ENCODE data around the gene KRT23. TPM values are rescaled to one million over a fixed set of nuclear protein-coding genes. Genes with fewer than 3 reads are reported as not detected.

Gene KRT23
- total and polyA plus RNA-seq, 2 of the 4 experiments (the other 2 are of a cell fraction): 0.36 to 0.39 TPM

DNA sequence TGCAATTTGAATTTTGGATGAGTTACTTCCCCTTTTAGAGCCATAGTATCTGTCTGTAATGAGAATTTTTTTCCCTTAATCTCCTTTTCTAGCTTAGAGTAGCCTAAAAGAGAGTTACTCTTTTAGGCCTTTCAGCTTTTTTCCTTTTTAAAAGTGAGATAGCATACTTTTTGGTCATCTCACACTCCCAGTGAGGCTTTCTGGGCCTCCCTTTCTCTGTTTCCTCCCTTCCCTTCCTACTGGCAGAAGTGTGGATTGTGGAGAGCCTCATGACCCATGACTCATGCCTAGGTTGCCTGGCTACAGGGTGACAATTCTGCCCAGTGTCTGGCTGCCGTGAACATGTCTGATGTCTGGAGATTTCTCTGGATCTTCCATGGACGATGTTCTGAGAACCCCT, 15.2 kb downstream of the KRT23 start:
- peak overlapping the region; percentile 81 for H2BK5ac ChIP-seq (ENCODE audit: low read depth, low read length, poor library complexity, severe bottlenecking)
- H3K9ac ChIP-seq (ENCODE audit: low read depth, low read length): peak overlapping the region; percentile 3; the same call in 1 of the 2 replicates
- H2AK9ac ChIP-seq (replicated peaks; ENCODE audit: low read depth, low read length, poor library complexity): no peak overlapping the region
- in situ Hi-C loops (cut with MboI; ENCODE audit: low sequenced_read_pairs) (no loop called here), dilution Hi-C loops (cut with HindIII; ENCODE audit: low sequenced_read_pairs, unreplicated experiment) (no loop called here), intact Hi-C loops (cut with micrococcal nuclease) (no loop called here)
- peaks cover 3% of the 10 kb centered on the region; the same call in 1 of the 2 replicates for H3K9me1 ChIP-seq (ENCODE audit: insufficient read depth, low read length)
- peak overlapping the region; percentile 85; the same call in 1 of the 2 replicates for H2BK20ac ChIP-seq (ENCODE audit: low read depth, low read length)
- TF ChIP-seq RFX5 (IDR thresholded peaks at IDR 0.05; ENCODE audit: low read depth, low read length) (no peak), FOS (IDR thresholded peaks at IDR 0.05; ENCODE audit: low read depth, low read length) (peak; percentile 82)
- TF ChIP-seq, protein P1, sequence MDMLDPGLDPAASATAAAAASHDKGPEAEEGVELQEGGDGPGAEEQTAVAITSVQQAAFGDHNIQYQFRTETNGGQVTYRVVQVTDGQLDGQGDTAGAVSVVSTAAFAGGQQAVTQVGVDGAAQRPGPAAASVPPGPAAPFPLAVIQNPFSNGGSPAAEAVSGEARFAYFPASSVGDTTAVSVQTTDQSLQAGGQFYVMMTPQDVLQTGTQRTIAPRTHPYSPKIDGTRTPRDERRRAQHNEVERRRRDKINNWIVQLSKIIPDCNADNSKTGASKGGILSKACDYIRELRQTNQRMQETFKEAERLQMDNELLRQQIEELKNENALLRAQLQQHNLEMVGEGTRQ (IDR thresholded peaks at IDR 0.05; ENCODE audit: low read depth, low read length): peak; percentile 77; the same call in 1 of the 2 replicates
- TF ChIP-seq, protein P2, sequence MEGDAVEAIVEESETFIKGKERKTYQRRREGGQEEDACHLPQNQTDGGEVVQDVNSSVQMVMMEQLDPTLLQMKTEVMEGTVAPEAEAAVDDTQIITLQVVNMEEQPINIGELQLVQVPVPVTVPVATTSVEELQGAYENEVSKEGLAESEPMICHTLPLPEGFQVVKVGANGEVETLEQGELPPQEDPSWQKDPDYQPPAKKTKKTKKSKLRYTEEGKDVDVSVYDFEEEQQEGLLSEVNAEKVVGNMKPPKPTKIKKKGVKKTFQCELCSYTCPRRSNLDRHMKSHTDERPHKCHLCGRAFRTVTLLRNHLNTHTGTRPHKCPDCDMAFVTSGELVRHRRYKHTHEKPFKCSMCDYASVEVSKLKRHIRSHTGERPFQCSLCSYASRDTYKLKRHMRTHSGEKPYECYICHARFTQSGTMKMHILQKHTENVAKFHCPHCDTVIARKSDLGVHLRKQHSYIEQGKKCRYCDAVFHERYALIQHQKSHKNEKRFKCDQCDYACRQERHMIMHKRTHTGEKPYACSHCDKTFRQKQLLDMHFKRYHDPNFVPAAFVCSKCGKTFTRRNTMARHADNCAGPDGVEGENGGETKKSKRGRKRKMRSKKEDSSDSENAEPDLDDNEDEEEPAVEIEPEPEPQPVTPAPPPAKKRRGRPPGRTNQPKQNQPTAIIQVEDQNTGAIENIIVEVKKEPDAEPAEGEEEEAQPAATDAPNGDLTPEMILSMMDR (conservative IDR thresholded peaks at IDR 0.05; ENCODE audit: low read depth, low read length): no peak
- ChIA-PET POLR2A (ENCODE audit: unreplicated experiment) (no interaction called here), CTCF (interaction anchor here (0.6 kb wide), 1 partner anchor 399 kb away, joined by 4 read pairs; no protein-coding TSS in a partner anchor)
- H3K4me2 ChIP-seq (ENCODE audit: low read depth, low read length): no peak overlapping the region
- no TSS peak for BruUV-seq (replicated peaks)
- 33% methylated on average over 1 of the region's 2 CpGs; no CpG with 5 or more reads in 1 of the 2 experiments for WGBS, 2 experiments (ENCODE audit: extremely low coverage in 2 of 2, insufficient read length in 1 of 2)
- no peak overlapping the region for H3K56ac ChIP-seq (ENCODE audit: extremely low read depth, insufficient read depth, low read length)
- H3K27me3 ChIP-seq (ENCODE audit: control insufficient read depth, insufficient read depth, low read length): no peaks in the 10 kb centered on the region
- peak overlapping the region; percentile 3; the same call in 1 of the 2 replicates for H3K27ac ChIP-seq (ENCODE audit: insufficient read depth, low read length)
- no peaks in the 10 kb centered on the region for H3K9me3 ChIP-seq (ENCODE audit: control insufficient read depth, insufficient read depth, low read length)
- H3K4ac ChIP-seq (ENCODE audit: low read depth, low read length): peak overlapping the region; percentile 61; the same call in 1 of the 2 replicates
- H3K79me1 ChIP-seq (ENCODE audit: low read depth in 1 of 2, low read length in 2 of 2): no peaks in the 10 kb centered on the region
- peak overlapping the region; percentile 82 for H2AFZ ChIP-seq (replicated peaks; ENCODE audit: low read length, poor library complexity)
- peak overlapping the region; percentile 68 to 70 for H4K8ac ChIP-seq (ENCODE audit: low read depth in 2 of 2, low read length in 2 of 2)
- peak overlapping the region; percentile 16; the same call in 2 of the 3 replicates for H2BK15ac ChIP-seq (ENCODE audit: low read depth, low read length)
- H2BK120ac ChIP-seq (ENCODE audit: low read depth, low read length): peak overlapping the region; percentile 80
- H3K14ac ChIP-seq (replicated peaks; ENCODE audit: low read depth, low read length): peak overlapping the region; percentile 75
- H4K5ac ChIP-seq (ENCODE audit: low read depth, low read length): peak overlapping the region; percentile 52
- H3K23ac ChIP-seq (ENCODE audit: low read depth, low read length): no peak overlapping the region
- DNase-seq (peak; percentile 88), ATAC-seq (ENCODE audit: low read depth) (peak; percentile 96)
- peak overlapping the region; percentile 11; the same call in 1 of the 2 replicates for H2AK5ac ChIP-seq (ENCODE audit: low read depth, low read length)
- peak overlapping the region; percentile 37 for H4K91ac ChIP-seq (ENCODE audit: insufficient read depth, low read depth, low read length)
- H3K18ac ChIP-seq (ENCODE audit: low read depth, low read length): peak overlapping the region; percentile 64
- no peaks in the 10 kb centered on the region for H3K36me3 ChIP-seq (ENCODE audit: control insufficient read depth, insufficient read depth, low read length)
- H3K4me3 ChIP-seq (ENCODE audit: insufficient read depth, low read depth, low read length): no peak overlapping the region
- no peaks in the 10 kb centered on the region for H4K20me1 ChIP-seq (ENCODE audit: insufficient read depth, low read length)
- H3K4me1 ChIP-seq (ENCODE audit: control insufficient read depth, insufficient read depth, low read length): peaks cover 5% of the 10 kb centered on the region

Measured in IMR-90 (cell line).